OCI-LY7 (cell line): ENCODE data around the gene HELZ. TPM values are rescaled to one million over a fixed set of nuclear protein-coding genes. Genes with fewer than 3 reads are reported as not detected.

Experiments
- BruUV-seq: library from RNA; stranded (reverse); fragments of 400-500 nt; replicated peaks from 2 replicates; lab custom pipeline; 2021; lab: Mats Ljungman, UMichigan
- CTCF ChIA-PET: fragments of 300-600 bp; sonication (Branson Sonifier 250); formaldehyde crosslinking; loops from one replicate; lab custom pipeline; 2022; ENCODE audit warnings: antibody characterized with exemption; ENCODE audit not compliant: unreplicated experiment; lab: Charles Lee
- POLR2A ChIA-PET: fragments of 300-600 bp; sonication (Branson Sonifier 250); formaldehyde crosslinking; loops from one replicate; lab custom pipeline; 2022; ENCODE audit warnings: antibody characterized with exemption; lab: Charles Lee
- DNase-seq: peaks from one replicate; pipeline ENCODE4 v3.0.0-alpha.2; 2015; ENCODE audit warnings: low spot score
- H2AFZ ChIP-seq: fragments of 200-600 bp; sonication (generic), shearing (Covaris generic); 2 replicates; pipeline ENCODE4 v1.6.1; 2014; ENCODE audit warnings: mild to moderate bottlenecking, antibody characterized with exemption, low read length, moderate library complexity
- H3K27ac ChIP-seq: fragments of 200-600 bp; sonication (generic); 2 replicates; pipeline ENCODE4 v1.5.1; 2014; ENCODE audit warnings: mixed run types, low read depth, mild to moderate bottlenecking, moderate library complexity, low read length, inconsistent platforms; ENCODE audit not compliant: poor library complexity, severe bottlenecking
- H3K36me3 ChIP-seq: fragments of 200-600 bp; sonication (generic); 2 replicates; pipeline ENCODE4 v1.6.1; 2014; ENCODE audit warnings: mild to moderate bottlenecking, antibody characterized with exemption, low read length, moderate library complexity, mixed read lengths; ENCODE audit not compliant: insufficient read depth
- H3K4me1 ChIP-seq: fragments of 200-600 bp; sonication (generic); 2 replicates; pipeline ENCODE4 v1.5.1; 2014; ENCODE audit warnings: mild to moderate bottlenecking, low read length; ENCODE audit not compliant: insufficient read depth, poor library complexity, severe bottlenecking
- H3K4me2 ChIP-seq: fragments of 200-600 bp; sonication (generic); 2 replicates; pipeline ENCODE4 v1.6.1; 2014; ENCODE audit warnings: mild to moderate bottlenecking, low read length
- H3K4me3 ChIP-seq: fragments of 200-600 bp; sonication (generic); 2 replicates; pipeline ENCODE4 v1.5.1; 2014; ENCODE audit warnings: mild to moderate bottlenecking, low read depth, low read length; ENCODE audit not compliant: poor library complexity, severe bottlenecking
- H3K79me2 ChIP-seq: fragments of 200-600 bp; sonication (generic); 2 replicates; pipeline ENCODE4 v1.6.1; 2016; ENCODE audit warnings: low read depth, mild to moderate bottlenecking, low read length, moderate library complexity, mixed read lengths; ENCODE audit not compliant: insufficient read depth
- H3K9me2 ChIP-seq: fragments of 200-600 bp; sonication (generic); 2 replicates; pipeline ENCODE4 v1.6.1; 2016; ENCODE audit warnings: mild to moderate bottlenecking, low read length, mixed read lengths; ENCODE audit not compliant: insufficient read depth
- H3K9me3 ChIP-seq: fragments of 200-600 bp; sonication (generic); 2 replicates; pipeline ENCODE4 v1.6.1; 2014; ENCODE audit warnings: mild to moderate bottlenecking, mixed run types, low read length, mixed read lengths
- H4K20me1 ChIP-seq: fragments of 200-600 bp; sonication (generic); 2 replicates; pipeline ENCODE4 v1.6.1; 2014; ENCODE audit warnings: mild to moderate bottlenecking, antibody characterized with exemption, low read length, moderate library complexity, mixed read lengths; ENCODE audit not compliant: insufficient read depth
- EZH2phosphoT487 ChIP-seq: fragments of 200-600 bp; sonication (generic); IDR thresholded peaks from 2 replicates; pipeline ENCODE4 v1.6.1; 2018; ENCODE audit warnings: low read depth, borderline replicate concordance, mild to moderate bottlenecking, mixed run types, antibody characterized with exemption, low read length, moderate library complexity, mixed read lengths
- intact Hi-C: fragments of 100-400 bp; cut with micrococcal nuclease; formaldehyde crosslinking; loops from one replicate; pipeline ENCODE4 v1.10.0; 2022; ENCODE audit not compliant: unreplicated experiment
- total RNA-seq, 2 experiments: library from RNA; depleted of rRNA in 1 of 2; stranded (reverse); fragments of >200 nt in 1 of 2; shearing (Covaris generic) in 1 of 2; gene quantifications; 2 replicates each; pipeline ENCODE4 v1.2.3, GENCODE V29; 2014 to 2022
- TF ChIP-seq, protein P1 (sequence below): fragments of 200-600 bp; sonication (generic); conservative IDR thresholded peaks from 2 replicates; pipeline ENCODE4 v1.5.1; 2014; ENCODE audit warnings: mild to moderate bottlenecking, antibody characterized with exemption, low read length, moderate library complexity, mixed read lengths

Gene HELZ
- total RNA-seq, 2 experiments from 2014 or later = 33.9 to 58.9 TPM

DNA sequence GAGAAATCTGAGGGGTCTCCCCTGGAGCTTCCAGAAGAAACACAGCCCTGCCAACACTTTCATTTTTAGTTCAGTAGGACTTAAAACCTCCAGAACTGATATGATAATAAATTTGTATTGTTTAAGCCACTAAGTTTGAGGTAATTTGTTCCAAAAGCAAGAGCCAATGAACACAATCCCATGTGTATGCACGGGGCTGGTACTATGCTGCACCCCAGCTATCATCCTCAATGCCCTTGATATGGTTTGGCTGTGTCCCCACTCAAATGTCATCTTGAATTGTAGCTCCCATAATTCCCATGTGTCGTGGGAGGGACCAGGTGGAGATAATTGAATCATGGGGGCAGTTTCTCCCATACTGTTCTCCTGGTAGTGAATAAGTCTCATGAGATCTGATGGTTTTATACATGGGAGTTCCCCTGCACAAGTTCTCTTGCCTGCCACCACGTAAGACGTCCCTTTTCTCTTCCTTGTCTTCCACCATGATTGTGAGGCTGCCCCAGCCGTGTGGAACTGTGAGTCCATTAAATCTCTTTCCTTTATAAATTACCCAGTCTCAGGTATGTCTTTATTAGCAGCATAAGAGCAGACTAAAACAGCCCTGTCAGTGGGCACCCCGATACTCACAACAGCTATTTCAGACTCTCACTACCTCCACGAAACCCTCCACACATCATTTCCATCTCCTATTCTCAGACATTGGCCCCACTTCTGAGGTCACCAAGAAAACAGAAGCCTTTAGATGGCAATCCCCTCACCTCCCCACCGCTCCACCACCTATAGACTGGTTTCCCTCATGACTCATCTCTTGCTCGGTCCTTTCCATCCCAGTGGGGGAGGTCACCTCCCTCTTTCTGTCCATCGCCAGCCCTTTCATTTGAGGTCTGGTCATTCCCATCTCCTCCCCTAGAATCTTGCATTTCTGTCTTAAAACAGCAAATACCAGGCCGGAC lies 209.6 kb downstream of the HELZ start:
- no peaks in the 10 kb centered on the region for H3K9me3 ChIP-seq
- no peaks in the 10 kb centered on the region for H3K9me2 ChIP-seq
- ChIA-PET CTCF (no interaction called here), POLR2A (interaction anchor here (0.6 kb wide), 1 partner anchor 57 kb away, joined by 3 read pairs; no protein-coding TSS in a partner anchor)
- H4K20me1 ChIP-seq = no peaks in the 10 kb centered on the region
- no peak overlapping the region for H3K4me2 ChIP-seq
- no peak overlapping the region for H3K27ac ChIP-seq
- TF ChIP-seq, protein P1, sequence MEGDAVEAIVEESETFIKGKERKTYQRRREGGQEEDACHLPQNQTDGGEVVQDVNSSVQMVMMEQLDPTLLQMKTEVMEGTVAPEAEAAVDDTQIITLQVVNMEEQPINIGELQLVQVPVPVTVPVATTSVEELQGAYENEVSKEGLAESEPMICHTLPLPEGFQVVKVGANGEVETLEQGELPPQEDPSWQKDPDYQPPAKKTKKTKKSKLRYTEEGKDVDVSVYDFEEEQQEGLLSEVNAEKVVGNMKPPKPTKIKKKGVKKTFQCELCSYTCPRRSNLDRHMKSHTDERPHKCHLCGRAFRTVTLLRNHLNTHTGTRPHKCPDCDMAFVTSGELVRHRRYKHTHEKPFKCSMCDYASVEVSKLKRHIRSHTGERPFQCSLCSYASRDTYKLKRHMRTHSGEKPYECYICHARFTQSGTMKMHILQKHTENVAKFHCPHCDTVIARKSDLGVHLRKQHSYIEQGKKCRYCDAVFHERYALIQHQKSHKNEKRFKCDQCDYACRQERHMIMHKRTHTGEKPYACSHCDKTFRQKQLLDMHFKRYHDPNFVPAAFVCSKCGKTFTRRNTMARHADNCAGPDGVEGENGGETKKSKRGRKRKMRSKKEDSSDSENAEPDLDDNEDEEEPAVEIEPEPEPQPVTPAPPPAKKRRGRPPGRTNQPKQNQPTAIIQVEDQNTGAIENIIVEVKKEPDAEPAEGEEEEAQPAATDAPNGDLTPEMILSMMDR = no peak
- no peak for TF ChIP-seq EZH2phosphoT487
- no peaks in the 10 kb centered on the region for H3K4me1 ChIP-seq
- no peak for DNase-seq
- H2AFZ ChIP-seq = no peak overlapping the region
- H3K4me3 ChIP-seq = no peak overlapping the region
- intact Hi-C loops = no loop called here
- H3K79me2 ChIP-seq = no peaks in the 10 kb centered on the region
- BruUV-seq = no TSS peak
- no peaks in the 10 kb centered on the region for H3K36me3 ChIP-seq

- Histone ChIP-seq H3K4me1 (no peaks in the 10 kb centered on the region), H3K4me2 (no peak overlapping the region), H2AFZ (no peak overlapping the region), H3K9me3 (no peaks in the 10 kb centered on the region), H4K20me1 (no peaks in the 10 kb centered on the region), H3K9me2 (no peaks in the 10 kb centered on the region), H3K79me2 (no peaks in the 10 kb centered on the region), H3K36me3 (no peaks in the 10 kb centered on the region), H3K27ac (no peak overlapping the region), H3K4me3 (no peak overlapping the region)
- no TSS peak for BruUV-seq
- no peak for DNase-seq
- POLR2A ChIA-PET = no interaction called here
- CTCF ChIA-PET = no interaction called here
- intact Hi-C loops = no loop called here
- TF ChIP-seq, protein P1 = no peak
- TF ChIP-seq EZH2phosphoT487 = no peak
Measured at GRCh38 chr17:67033613-67034012, 211.4 kb downstream of the HELZ start.

DNA sequence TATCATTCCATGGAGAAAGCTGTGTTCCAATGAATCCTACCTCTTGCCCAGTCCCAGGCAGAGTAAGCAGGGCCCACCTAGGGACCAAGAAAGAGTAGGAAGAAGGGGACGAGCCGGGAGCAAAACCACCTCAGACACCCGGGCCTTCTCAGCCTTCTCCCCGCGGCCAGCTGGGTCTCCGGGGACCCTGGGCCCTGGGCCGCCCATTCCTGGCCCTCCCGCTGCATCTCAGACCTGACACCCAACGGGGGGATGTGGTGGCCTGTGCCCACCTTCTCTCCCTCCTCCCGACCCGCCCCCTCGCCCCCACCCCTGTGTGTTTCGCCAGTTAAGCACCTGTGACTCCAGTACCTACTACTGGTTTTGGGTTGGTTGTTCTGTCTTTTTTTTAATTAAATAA lies 212.0 kb downstream of the HELZ start:
- CTCF ChIA-PET = no interaction called here
- intact Hi-C loops = no loop called here
- BruUV-seq = no TSS peak
- TF ChIP-seq, protein P1 = no peak
- no peak for TF ChIP-seq EZH2phosphoT487
- Histone ChIP-seq H3K36me3 (no peaks in the 10 kb centered on the region), H3K27ac (no peak overlapping the region), H3K4me1 (no peaks in the 10 kb centered on the region), H3K4me2 (no peak overlapping the region), H3K9me3 (no peaks in the 10 kb centered on the region), H4K20me1 (no peaks in the 10 kb centered on the region), H3K79me2 (no peaks in the 10 kb centered on the region), H2AFZ (no peak overlapping the region), H3K4me3 (no peak overlapping the region), H3K9me2 (no peaks in the 10 kb centered on the region)
- POLR2A ChIA-PET = no interaction called here
- DNase-seq = no peak
